Measurements from ENCODE around the gene RPRD1B.

DNA sequence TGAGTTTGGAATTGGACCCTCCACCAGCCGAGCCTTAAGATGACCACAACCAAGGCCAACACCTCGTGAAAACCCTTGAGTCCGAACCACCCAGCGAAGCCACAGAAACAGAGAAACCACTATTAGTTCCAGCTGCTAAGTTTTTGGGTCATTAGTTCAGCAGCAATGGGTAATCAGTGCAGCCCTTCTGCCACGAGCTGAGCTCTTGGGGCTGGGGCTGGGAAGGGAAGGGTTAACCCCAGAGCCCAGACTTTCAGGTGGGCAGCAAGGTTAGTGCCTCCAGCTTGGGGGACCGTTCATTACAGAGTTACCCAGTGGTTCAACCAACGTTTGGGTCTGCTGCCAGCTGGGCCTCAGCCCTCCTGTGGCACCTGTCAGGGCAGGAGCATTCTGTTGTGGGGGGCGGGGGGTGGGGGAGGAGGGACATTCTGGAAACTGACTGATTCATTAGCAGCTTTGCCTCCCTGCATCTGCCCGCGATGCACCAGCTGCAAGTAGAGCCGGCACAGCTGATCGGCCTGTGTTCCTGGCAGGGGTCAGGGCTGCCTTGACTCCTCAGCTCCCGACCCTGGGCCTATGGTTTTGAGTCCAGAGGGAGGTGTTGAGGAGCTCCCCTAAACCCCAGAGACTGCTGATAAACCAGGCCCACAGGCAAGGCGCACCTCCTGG, 78.8 kb downstream of the RPRD1B start:
- TF ChIP-seq, protein P1, sequence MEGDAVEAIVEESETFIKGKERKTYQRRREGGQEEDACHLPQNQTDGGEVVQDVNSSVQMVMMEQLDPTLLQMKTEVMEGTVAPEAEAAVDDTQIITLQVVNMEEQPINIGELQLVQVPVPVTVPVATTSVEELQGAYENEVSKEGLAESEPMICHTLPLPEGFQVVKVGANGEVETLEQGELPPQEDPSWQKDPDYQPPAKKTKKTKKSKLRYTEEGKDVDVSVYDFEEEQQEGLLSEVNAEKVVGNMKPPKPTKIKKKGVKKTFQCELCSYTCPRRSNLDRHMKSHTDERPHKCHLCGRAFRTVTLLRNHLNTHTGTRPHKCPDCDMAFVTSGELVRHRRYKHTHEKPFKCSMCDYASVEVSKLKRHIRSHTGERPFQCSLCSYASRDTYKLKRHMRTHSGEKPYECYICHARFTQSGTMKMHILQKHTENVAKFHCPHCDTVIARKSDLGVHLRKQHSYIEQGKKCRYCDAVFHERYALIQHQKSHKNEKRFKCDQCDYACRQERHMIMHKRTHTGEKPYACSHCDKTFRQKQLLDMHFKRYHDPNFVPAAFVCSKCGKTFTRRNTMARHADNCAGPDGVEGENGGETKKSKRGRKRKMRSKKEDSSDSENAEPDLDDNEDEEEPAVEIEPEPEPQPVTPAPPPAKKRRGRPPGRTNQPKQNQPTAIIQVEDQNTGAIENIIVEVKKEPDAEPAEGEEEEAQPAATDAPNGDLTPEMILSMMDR (IDR thresholded peaks at IDR 0.05; ENCODE audit: low read length), result no peak
- no peak for TF ChIP-seq EZH2 (optimal IDR thresholded peaks at IDR 0.05; ENCODE audit: low read depth, low read length)
